Fibroblast of lung (primary cell): ENCODE results near the gene RINL. TPM values are rescaled to one million over a fixed set of nuclear protein-coding genes. Genes with fewer than 3 reads are reported as not detected.
"Not testable (repeated sequence)": the region's sequence is repeated elsewhere in the genome, so short reads cannot be mapped to it uniquely, and the experiment has no call there.

Source experiments
- DNase-seq, 2 donors: peaks; one replicate each; pipeline versions ENCODE4 v3.0.0 to v3.0.0-alpha.2; 2010; ENCODE audit warnings: low read depth in 2 of 2
- H2AFZ ChIP-seq: 2 replicates; pipeline ENCODE4 v1.5.1; 2012; ENCODE audit warnings: low read length, control low read depth, inconsistent platforms
- H3K27ac ChIP-seq: 2 replicates; pipeline ENCODE4 v1.5.1; 2011; ENCODE audit warnings: low read length, control low read depth; ENCODE audit not compliant: insufficient read depth
- H3K27me3 ChIP-seq: 2 replicates; pipeline ENCODE4 v1.5.1; 2011; ENCODE audit warnings: mild to moderate bottlenecking, low read length; ENCODE audit not compliant: control insufficient read depth, insufficient read depth
- H3K36me3 ChIP-seq: 2 replicates; pipeline ENCODE4 v1.5.1; 2011; ENCODE audit warnings: low read length; ENCODE audit not compliant: control insufficient read depth, insufficient read depth
- H3K4me1 ChIP-seq: 2 replicates; pipeline ENCODE4 v1.5.1; 2011; ENCODE audit warnings: low read length; ENCODE audit not compliant: control insufficient read depth, insufficient read depth; ENCODE audit errors: extremely low read depth
- H3K4me2 ChIP-seq: 2 replicates; pipeline ENCODE4 v1.5.1; 2011; ENCODE audit warnings: low read length, control low read depth; ENCODE audit not compliant: insufficient read depth; ENCODE audit errors: extremely low read depth
- H3K4me3 ChIP-seq, 4 experiments: fragments of 200-600 bp in 1 of 4; sonication (generic) in 1 of 4; replicated peaks in 1 of 4; 2 replicates each; pipeline ENCODE4 v1.5.1; 2011 to 2016; ENCODE audit warnings: low read length in 4 of 4, low read depth in 3 of 4, mild to moderate bottlenecking in 3 of 4, control low read depth in 2 of 4, inconsistent platforms in 1 of 4, mixed read lengths in 1 of 4; ENCODE audit not compliant: insufficient read depth in 1 of 4; ENCODE audit errors: control extremely low read depth in 1 of 4
- H3K79me2 ChIP-seq: 2 replicates; pipeline ENCODE4 v1.5.1; 2012; ENCODE audit warnings: mild to moderate bottlenecking, low read length, inconsistent platforms; ENCODE audit not compliant: control insufficient read depth, insufficient read depth
- H3K9ac ChIP-seq: 2 replicates; pipeline ENCODE4 v1.5.1; 2011; ENCODE audit warnings: mild to moderate bottlenecking, low read length, control low read depth; ENCODE audit not compliant: insufficient read depth
- H3K9me3 ChIP-seq: 2 replicates; pipeline ENCODE4 v1.5.1; 2012; ENCODE audit warnings: low read depth, low read length; ENCODE audit not compliant: control insufficient read depth, insufficient read depth
- H4K20me1 ChIP-seq: 2 replicates; pipeline ENCODE4 v1.5.1; 2011; ENCODE audit warnings: low read length; ENCODE audit not compliant: control insufficient read depth, insufficient read depth; ENCODE audit errors: extremely low read depth
- EZH2 ChIP-seq: IDR thresholded peaks from 2 replicates; pipeline ENCODE4 v1.5.1; 2012; ENCODE audit warnings: low read length, control low read depth, mild to moderate bottlenecking; ENCODE audit errors: missing control alignments
- polyA plus RNA-seq, 2 donors: library from polyadenylated mRNA; depleted of rRNA in 1 of 2; stranded (reverse) in 1 of 2; unstranded in 1 of 2; fragments of >200 nt; gene quantifications; 2 replicates each; pipeline ENCODE4 v1.2.1, GENCODE V29; 2011 to 2012; ENCODE audit warnings: missing spikeins in 1 of 2
- total RNA-seq: library from RNA; depleted of rRNA; stranded (reverse); fragments of >200 nt; gene quantifications from 2 replicates; pipeline ENCODE4 v1.2.1, GENCODE V29; 2014
- TF ChIP-seq, protein P1 (sequence below), 2 donors: IDR thresholded peaks in 1 of 2; conservative IDR thresholded peaks in 1 of 2; 1 replicate in 1 of 2; 2 replicates in 1 of 2; pipeline ENCODE4 v1.5.1; 2011 to 2012; ENCODE audit warnings: low read length in 2 of 2, control low read depth in 1 of 2, inconsistent platforms in 1 of 2, low read depth in 1 of 2, mild to moderate bottlenecking in 1 of 2

The RINL gene
- total and polyA plus RNA-seq, 2 donors (not counting 1 experiment from before 2014, with no cell fraction given), result 0.59 to 3.5 TPM

DNA sequence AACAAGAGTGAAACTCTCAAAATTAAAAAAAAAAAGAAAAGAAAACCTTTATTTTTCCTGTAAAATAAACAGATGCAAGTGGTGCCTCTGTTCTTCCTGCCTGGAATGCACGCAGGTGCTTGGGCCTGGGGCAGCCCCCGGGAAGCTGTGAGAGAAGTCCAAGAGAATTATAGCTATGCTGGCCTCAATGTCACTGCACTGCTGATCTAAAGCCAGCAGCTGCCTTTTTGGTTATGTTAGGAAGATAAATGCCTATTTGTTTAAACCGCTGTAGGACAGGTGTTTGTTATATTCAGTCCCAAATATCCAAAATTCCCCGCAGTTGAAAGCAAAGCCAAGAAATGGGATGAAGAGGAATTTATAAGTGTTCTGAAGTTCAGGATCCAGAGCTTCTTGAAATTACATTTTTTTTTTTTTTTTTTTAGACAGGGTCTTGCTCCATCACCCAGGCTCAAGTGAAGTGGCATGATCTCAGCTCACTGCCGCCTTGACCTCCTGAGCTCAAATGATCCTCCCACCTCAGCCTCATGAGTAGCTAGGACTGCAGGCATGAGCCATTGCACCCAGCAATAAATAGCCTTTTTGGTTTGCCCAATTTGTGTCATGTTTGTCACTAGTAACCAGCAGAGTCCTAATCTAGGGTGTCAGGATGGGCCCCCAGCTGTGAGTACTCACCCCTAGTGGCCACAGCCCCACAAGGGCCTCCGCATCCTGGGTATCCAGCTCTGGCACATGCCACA, 2.2 kb downstream of the RINL start:
- Histone ChIP-seq H3K27ac (no peak overlapping the region), H4K20me1 (no peaks in the 10 kb centered on the region), H3K79me2 (no peaks in the 10 kb centered on the region), H3K4me3 (no peak overlapping the region), H3K4me1 (no peaks in the 10 kb centered on the region), H3K9ac (no peak overlapping the region), H2AFZ (no peak overlapping the region), H3K36me3 (no peaks in the 10 kb centered on the region), H3K9me3 (no peaks in the 10 kb centered on the region), H3K4me2 (no peak overlapping the region), H3K27me3 (no peaks in the 10 kb centered on the region)
- TF ChIP-seq, protein P1, sequence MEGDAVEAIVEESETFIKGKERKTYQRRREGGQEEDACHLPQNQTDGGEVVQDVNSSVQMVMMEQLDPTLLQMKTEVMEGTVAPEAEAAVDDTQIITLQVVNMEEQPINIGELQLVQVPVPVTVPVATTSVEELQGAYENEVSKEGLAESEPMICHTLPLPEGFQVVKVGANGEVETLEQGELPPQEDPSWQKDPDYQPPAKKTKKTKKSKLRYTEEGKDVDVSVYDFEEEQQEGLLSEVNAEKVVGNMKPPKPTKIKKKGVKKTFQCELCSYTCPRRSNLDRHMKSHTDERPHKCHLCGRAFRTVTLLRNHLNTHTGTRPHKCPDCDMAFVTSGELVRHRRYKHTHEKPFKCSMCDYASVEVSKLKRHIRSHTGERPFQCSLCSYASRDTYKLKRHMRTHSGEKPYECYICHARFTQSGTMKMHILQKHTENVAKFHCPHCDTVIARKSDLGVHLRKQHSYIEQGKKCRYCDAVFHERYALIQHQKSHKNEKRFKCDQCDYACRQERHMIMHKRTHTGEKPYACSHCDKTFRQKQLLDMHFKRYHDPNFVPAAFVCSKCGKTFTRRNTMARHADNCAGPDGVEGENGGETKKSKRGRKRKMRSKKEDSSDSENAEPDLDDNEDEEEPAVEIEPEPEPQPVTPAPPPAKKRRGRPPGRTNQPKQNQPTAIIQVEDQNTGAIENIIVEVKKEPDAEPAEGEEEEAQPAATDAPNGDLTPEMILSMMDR (conservative IDR thresholded peaks at IDR 0.05 in 1 of 2, IDR thresholded peaks at IDR 0.05 in 1 of 2; ENCODE audit: low read depth in 1 of 2, low read length in 2 of 2), result no peak
- TF ChIP-seq EZH2, result no peak
- DNase-seq, result no peak

DNA sequence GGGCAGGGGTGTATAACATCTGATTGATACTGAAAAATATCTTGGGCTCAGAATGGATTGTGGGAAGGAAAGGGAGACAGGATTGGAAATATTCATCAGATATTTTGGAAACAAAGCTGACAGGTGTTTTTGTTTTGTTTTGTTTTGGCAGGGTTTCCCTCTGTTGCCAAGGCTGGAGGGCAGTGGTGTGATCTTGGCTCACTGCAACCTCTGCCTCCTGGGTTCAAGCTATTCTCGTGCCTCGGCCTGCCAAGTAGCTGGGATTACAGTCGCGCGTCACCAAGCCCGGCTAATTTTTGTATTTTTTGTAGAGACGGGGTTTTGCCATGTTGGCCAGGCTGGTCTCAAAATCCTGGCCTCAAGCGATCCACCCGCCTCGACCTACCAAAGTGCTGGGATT, 4.7 kb downstream of the RINL start:
- H3K4me3 ChIP-seq, result not testable (repeated sequence)

DNA sequence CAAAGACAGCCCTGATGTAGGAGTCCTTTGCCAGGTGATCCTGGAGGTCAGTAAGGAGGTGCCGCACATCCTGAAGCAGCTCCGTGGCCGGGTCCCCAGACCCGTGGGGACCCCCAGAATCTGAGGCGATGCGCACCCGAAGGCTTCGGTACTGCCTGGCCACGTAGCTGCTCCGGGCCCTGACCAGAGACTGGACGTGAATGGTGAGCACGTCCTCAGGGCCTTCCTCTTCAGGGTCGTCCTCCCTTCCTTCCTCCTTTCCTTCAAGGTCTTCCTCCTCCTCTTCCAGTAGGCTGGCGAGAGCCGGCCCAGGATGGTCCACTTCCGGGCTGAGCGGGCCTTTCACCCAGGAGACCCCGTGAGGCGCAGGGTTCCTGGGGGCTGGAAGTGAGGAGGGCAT, 7.5 kb downstream of the RINL start:
- TF ChIP-seq, protein P1 (conservative IDR thresholded peaks at IDR 0.05 in 1 of 2, IDR thresholded peaks at IDR 0.05 in 1 of 2; ENCODE audit: low read depth in 1 of 2, low read length in 2 of 2), result no peak
- TF ChIP-seq EZH2, result no peak
- no peak overlapping the region for H3K27ac ChIP-seq
- no peak overlapping the region for H3K4me3 ChIP-seq
- H3K27me3 ChIP-seq, result no peaks in the 10 kb centered on the region
- no peaks in the 10 kb centered on the region for H3K79me2 ChIP-seq
- no peaks in the 10 kb centered on the region for H3K9me3 ChIP-seq
- no peaks in the 10 kb centered on the region for H3K36me3 ChIP-seq
- H4K20me1 ChIP-seq, result no peaks in the 10 kb centered on the region
- DNase-seq, result no peak
- H3K4me2 ChIP-seq, result no peak overlapping the region
- H3K4me1 ChIP-seq, result peaks cover 2% of the 10 kb centered on the region
- no peak overlapping the region for H3K9ac ChIP-seq
- H2AFZ ChIP-seq, result no peak overlapping the region

More for the DNA sequence above, 4.7 kb downstream of the RINL start:
- not testable (repeated sequence) for H3K79me2 ChIP-seq, H3K27me3 ChIP-seq, H3K9me3 ChIP-seq, H3K4me2 ChIP-seq, H3K4me1 ChIP-seq, H3K9ac ChIP-seq, H3K27ac ChIP-seq, DNase-seq, H4K20me1 ChIP-seq, H3K36me3 ChIP-seq, H2AFZ ChIP-seq
